Glutamatergic neuron (in vitro differentiated cells): Measurements from ENCODE around the gene CAMKMT. TPM values are rescaled to one million over a fixed set of nuclear protein-coding genes. Genes with fewer than 3 reads are reported as not detected.

Source experiments
- DNase-seq: peaks from one replicate; pipeline ENCODE4 v3.0.0; 2022
- H3K27ac Mint-ChIP-seq: one replicate; pipeline ENCODE4 v1.8.0; 2020; ENCODE audit warnings: mild to moderate bottlenecking, mixed read lengths, inconsistent platforms; ENCODE audit not compliant: unreplicated experiment
- H3K27me3 Mint-ChIP-seq: one replicate; pipeline ENCODE4 v1.8.0; 2020; ENCODE audit warnings: mild to moderate bottlenecking, moderate library complexity, mixed read lengths, inconsistent platforms; ENCODE audit not compliant: unreplicated experiment
- H3K36me3 Mint-ChIP-seq: one replicate; pipeline ENCODE4 v1.8.0; 2020; ENCODE audit warnings: mild to moderate bottlenecking, mixed read lengths, inconsistent platforms; ENCODE audit not compliant: unreplicated experiment
- H3K4me1 Mint-ChIP-seq: one replicate; pipeline ENCODE4 v1.8.0; 2020; ENCODE audit warnings: mild to moderate bottlenecking, low read depth, mixed read lengths, inconsistent platforms; ENCODE audit not compliant: unreplicated experiment
- H3K4me3 Mint-ChIP-seq: one replicate; pipeline ENCODE4 v1.8.0; 2020; ENCODE audit warnings: mild to moderate bottlenecking, mixed read lengths, inconsistent platforms; ENCODE audit not compliant: unreplicated experiment
- H3K9me3 Mint-ChIP-seq: one replicate; pipeline ENCODE4 v1.8.0; 2020; ENCODE audit warnings: mild to moderate bottlenecking, moderate library complexity, mixed read lengths, inconsistent platforms; ENCODE audit not compliant: unreplicated experiment
- total RNA-seq: library from RNA; stranded (reverse); fragmentation: NEBNext Ultra II Directional; extraction: Animal tissue kit (Norgen Biotek cat#: 25700); gene quantifications from one replicate; pipeline ENCODE4 v1.2.1, GENCODE V29; 2021; ENCODE audit not compliant: unreplicated experiment
- TF ChIP-seq, protein P1 (sequence below): fragments of 200-600 bp; sonication (generic); IDR thresholded peaks from one replicate; pipeline ENCODE4 v1.5.0; 2021; ENCODE audit not compliant: partially characterized antibody, unreplicated experiment

The CAMKMT gene
- total RNA-seq, 1 donor from 2014 or later: 9.6 TPM

DNA sequence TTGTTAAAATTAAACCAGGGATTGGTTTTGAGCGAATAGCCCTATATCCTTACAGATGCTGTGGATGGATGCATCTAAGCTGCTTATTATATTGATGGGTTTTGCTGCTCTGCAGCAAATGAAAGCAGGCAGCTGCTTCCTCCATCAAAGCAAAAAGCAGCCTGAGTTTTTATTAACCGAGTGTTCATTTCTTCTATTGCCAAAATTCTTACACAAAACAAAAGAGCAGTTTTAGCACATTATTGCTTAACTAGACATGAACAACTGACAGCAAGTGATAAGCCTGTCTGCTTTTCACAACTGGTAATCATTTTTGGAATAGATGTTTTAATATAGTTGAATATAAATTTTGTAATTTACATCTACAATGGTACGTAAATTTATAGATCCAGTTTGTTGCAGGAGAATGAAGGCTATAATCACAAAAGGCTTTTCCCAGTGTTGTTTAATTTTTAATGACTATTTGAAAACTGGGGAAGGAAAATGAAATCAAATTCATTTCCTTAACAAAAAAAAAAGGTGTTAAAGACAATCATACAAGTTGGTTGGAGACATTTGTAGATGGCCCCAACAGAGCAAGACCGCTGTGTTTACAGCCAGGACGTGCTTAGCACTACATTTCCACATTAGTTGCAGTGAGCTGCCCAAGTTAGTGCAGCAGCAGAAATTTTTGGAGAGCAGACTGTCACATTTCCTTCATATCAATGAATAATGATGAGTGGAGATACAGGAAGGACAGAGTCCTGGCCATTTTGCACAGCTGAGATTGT is 326.1 kb downstream of the CAMKMT start:
- H3K27ac Mint-ChIP-seq: no peak overlapping the region
- H3K4me3 Mint-ChIP-seq: no peak overlapping the region
- no peaks in the 10 kb centered on the region for H3K36me3 Mint-ChIP-seq
- H3K9me3 Mint-ChIP-seq: no peaks in the 10 kb centered on the region
- no peak for DNase-seq
- TF ChIP-seq, protein P1, sequence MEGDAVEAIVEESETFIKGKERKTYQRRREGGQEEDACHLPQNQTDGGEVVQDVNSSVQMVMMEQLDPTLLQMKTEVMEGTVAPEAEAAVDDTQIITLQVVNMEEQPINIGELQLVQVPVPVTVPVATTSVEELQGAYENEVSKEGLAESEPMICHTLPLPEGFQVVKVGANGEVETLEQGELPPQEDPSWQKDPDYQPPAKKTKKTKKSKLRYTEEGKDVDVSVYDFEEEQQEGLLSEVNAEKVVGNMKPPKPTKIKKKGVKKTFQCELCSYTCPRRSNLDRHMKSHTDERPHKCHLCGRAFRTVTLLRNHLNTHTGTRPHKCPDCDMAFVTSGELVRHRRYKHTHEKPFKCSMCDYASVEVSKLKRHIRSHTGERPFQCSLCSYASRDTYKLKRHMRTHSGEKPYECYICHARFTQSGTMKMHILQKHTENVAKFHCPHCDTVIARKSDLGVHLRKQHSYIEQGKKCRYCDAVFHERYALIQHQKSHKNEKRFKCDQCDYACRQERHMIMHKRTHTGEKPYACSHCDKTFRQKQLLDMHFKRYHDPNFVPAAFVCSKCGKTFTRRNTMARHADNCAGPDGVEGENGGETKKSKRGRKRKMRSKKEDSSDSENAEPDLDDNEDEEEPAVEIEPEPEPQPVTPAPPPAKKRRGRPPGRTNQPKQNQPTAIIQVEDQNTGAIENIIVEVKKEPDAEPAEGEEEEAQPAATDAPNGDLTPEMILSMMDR: no peak
- H3K27me3 Mint-ChIP-seq: peaks cover 4% of the 10 kb centered on the region
- peaks cover 34% of the 10 kb centered on the region for H3K4me1 Mint-ChIP-seq

DNA sequence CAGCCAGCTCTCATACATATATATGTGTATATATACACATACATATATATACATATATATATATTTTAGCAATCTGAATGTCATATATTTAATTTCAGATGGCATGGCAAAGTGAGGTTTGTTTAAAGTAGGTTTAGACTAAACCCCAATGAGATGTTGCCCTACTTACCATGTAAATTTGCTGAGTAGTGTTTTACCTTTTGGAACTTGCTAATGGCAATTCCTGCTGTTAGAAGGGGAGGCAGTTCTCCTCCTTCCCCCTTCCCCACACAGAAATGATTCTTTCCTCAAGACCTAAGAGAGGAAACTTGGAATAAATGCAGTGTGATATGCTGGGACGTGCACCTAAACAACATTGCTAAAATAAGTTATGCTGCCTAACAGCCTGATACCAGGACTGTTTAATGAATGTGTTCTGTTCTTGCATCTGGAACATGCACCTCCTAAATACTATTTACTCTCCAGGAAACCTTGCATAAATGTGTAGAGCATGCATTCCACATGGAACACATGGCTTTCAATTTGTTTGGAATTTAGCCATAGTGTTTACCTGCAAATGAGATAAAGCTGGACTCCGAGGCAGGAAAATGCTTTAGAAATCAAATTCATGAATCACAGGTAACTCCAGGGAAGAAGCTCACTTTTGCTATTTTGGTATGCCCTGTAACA is 326.8 kb downstream of the CAMKMT start:
- TF ChIP-seq, protein P1: no peak
- no peak for DNase-seq
- no peak overlapping the region for H3K4me3 Mint-ChIP-seq

DNA sequence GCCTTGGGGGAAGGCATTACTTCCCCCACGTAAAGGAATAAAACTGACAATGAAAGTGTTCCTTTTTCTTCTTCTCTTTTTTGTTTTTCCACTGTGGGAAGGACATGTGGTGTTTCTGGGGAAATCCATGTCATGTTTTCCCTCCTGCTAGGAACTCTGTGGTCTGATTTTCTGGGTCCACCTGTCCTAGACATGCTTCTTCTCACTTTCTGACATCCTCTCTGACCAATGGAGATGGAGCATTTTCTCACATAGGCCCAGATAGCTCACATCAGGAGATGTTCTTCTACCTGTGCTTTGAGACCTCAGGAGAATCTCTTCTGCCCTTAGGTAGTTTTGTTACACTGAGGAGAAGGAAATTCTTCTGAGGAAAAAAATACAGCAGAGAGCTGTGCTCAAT is 327.8 kb downstream of the CAMKMT start:
- no peaks in the 10 kb centered on the region for H3K36me3 Mint-ChIP-seq
- peak overlapping the region; percentile 31 for H3K4me3 Mint-ChIP-seq
- TF ChIP-seq, protein P1: no peak
- H3K4me1 Mint-ChIP-seq: peaks cover 29% of the 10 kb centered on the region
- H3K9me3 Mint-ChIP-seq: no peaks in the 10 kb centered on the region
- no peak for DNase-seq
- peaks cover 4% of the 10 kb centered on the region for H3K27me3 Mint-ChIP-seq
- peak overlapping the region; percentile 18 for H3K27ac Mint-ChIP-seq

More for the DNA sequence above, 326.8 kb downstream of the CAMKMT start:
- Mint-ChIP-seq H3K4me1 (peaks cover 34% of the 10 kb centered on the region), H3K27ac (no peak overlapping the region), H3K36me3 (no peaks in the 10 kb centered on the region), H3K27me3 (peaks cover 4% of the 10 kb centered on the region), H3K9me3 (no peaks in the 10 kb centered on the region)

DNA sequence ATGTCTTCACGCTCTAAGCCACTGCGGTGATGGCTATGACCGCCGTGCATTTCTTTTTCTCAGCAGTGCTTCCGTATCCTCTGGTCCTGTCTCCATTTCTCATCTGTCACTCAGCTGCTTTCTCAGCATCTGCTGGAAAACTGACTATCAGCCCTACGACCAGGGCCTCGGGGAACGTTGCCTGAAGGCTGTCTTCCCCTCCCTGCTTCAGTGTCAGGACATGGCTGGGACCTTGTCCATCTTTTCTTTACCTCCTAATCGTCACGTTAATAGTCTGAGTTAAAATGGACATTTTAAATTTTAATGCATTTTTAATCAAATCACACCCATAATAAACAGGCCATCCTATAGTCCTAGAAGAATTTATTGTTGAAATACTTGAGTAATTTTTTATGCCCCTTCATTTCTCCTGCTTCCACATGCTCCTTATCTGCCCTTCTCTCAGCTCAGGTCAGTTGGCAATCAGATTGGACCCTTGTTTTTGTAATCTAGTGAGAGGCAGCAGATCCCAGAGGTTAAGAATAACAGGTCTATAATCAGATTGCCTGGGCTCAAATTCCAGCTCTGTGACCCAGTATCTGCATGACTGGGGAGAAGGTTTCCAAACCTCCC is 329.5 kb downstream of the CAMKMT start:
- H3K27ac Mint-ChIP-seq: no peak overlapping the region
- TF ChIP-seq, protein P1: no peak
- H3K4me1 Mint-ChIP-seq: peaks cover 22% of the 10 kb centered on the region
- no peak overlapping the region for H3K4me3 Mint-ChIP-seq
- H3K27me3 Mint-ChIP-seq: peaks cover 4% of the 10 kb centered on the region
- DNase-seq: peak; percentile 54
- no peaks in the 10 kb centered on the region for H3K36me3 Mint-ChIP-seq
- H3K9me3 Mint-ChIP-seq: no peaks in the 10 kb centered on the region
